Ramos (cell line): Measurements from ENCODE around the gene TTLL3.

Experiments
- in situ Hi-C: fragments of 300-500 bp; cut with MboI; formaldehyde crosslinking; loops from one replicate; pipeline ENCODE4 v1.14.3; 2022; ENCODE audit warnings: low sequenced_read_pairs; ENCODE audit not compliant: unreplicated experiment

TTLL3 gene

GRCh38 chr3:9780458-9780812, 29.6 kb upstream of the TTLL3 start:
- in situ Hi-C loops = no loop called here

- in situ Hi-C loops = no loop called here
Observed at GRCh38 chr3:9780910-9781309, 29.2 kb upstream of the TTLL3 start.

GRCh38 chr3:9781551-9781950, 28.5 kb upstream of the TTLL3 start:
- in situ Hi-C loops = no loop called here

GRCh38 chr3:9781978-9782603, 28.0 kb upstream of the TTLL3 start:
- in situ Hi-C loops = no loop called here

- in situ Hi-C loops = no loop called here
Observed at GRCh38 chr3:9782770-9783169, 27.3 kb upstream of the TTLL3 start.

GRCh38 chr3:9783954-9784353, 26.1 kb upstream of the TTLL3 start:
- in situ Hi-C loops = no loop called here

GRCh38 chr3:9784965-9785364, 25.1 kb upstream of the TTLL3 start:
- in situ Hi-C loops = no loop called here

GRCh38 chr3:9785602-9786001, 24.5 kb upstream of the TTLL3 start:
- in situ Hi-C loops = no loop called here

- in situ Hi-C loops = no loop called here
Observed at GRCh38 chr3:9786209-9786739, 23.8 kb upstream of the TTLL3 start.

GRCh38 chr3:9786825-9787669, 23.0 kb upstream of the TTLL3 start:
- in situ Hi-C loops = no loop called here

- in situ Hi-C loops = no loop called here
Observed at GRCh38 chr3:9787714-9788113, 22.3 kb upstream of the TTLL3 start.

- in situ Hi-C loops = no loop called here
Observed at GRCh38 chr3:9791127-9791526, 18.9 kb upstream of the TTLL3 start.

- in situ Hi-C loops = no loop called here
Observed at GRCh38 chr3:9791790-9792404, 18.2 kb upstream of the TTLL3 start.

- in situ Hi-C loops = no loop called here
Observed at GRCh38 chr3:9792405-9793160, 17.5 kb upstream of the TTLL3 start, which contains the start of the genes ARPC4 and TADA3. ARPC4 (plus strand) TSS chr3:9793082; CDS start chr3:9793122, 40 bp downstream. TADA3 (minus strand) TSS chr3:9792473; CDS start chr3:9791466, 1,007 bp downstream.

GRCh38 chr3:9793161-9793781, 16.8 kb upstream of the TTLL3 start:
- in situ Hi-C loops = no loop called here

- in situ Hi-C loops = no loop called here
Observed at GRCh38 chr3:9794400-9794799, 15.7 kb upstream of the TTLL3 start.

GRCh38 chr3:9795207-9795606, 14.9 kb upstream of the TTLL3 start:
- in situ Hi-C loops = no loop called here

GRCh38 chr3:9797196-9797945, 12.7 kb upstream of the TTLL3 start:
- in situ Hi-C loops = no loop called here

GRCh38 chr3:9800529-9800928, 9.5 kb upstream of the TTLL3 start:
- in situ Hi-C loops = no loop called here
